Ammon's horn (tissue), 1 donor: ENCODE measurements around the gene SMAD6.

Source experiments
- DNase-seq: peaks from one replicate; pipeline ENCODE4 v3.0.0-alpha.2; 2016; ENCODE audit warnings: low spot score

The SMAD6 gene

DNA sequence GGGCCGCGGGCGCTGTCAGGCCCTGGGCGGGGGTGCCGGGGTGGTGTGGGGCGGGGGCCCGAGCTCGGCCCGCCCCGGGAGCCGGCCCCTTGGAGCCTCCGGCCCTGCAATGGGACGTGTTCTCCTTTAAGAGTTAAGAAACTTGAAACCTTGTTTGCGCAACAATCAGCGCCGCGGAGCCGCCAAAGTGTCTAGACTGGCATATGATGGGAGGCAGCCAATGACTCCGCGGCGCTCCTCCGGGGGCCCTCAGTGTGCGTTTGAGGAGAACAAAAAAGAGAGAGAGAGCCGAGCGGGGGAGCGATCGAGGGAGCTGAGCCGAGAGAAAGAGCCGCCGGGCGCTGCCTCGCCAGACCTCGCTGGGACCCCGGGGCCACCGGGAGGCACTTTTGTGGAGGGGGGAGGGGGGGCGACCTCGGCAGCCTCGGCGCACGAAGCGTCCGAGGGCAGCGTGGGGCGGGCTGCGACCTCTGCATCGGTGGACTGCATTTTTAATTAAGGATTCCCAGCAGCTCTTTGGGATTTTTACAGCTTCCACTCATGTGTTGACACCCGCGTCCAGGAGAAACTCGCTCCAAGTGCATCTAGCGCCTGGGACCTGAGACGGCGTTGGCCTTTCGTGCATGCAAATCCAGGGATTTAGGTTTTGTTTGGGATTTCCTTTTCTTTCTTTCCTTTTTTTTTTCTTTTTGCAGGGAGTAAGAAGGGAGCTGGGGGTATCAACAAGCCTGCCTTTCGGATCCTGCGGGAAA lies at the start of gene SMAD6:
TSS of gene SMAD6 (plus strand) at position 202 of the 752 bp plus-strand sequence. CDS start 1,023 bp downstream, outside the sequence.
- DNase-seq = peak; percentile 86

DNA sequence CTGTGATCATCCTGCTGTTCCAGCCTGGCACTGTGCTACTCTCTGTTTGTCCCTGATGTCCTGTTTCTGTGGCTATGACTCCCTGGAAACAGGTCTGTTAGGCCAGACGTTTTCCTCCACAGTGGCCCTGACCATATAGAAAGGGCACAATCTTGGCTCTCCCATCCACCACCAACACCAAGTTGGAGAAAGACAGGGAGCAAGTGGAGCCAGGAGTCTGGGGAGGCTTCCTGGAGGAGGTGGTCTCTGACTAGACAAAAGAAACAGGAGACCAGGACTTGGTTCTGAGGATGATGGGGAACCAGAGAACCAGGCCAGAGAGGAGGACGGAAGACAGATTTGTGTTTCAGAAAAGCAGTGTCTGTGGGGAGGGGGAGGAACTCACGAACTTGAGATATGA lies 49.2 kb upstream of the SMAD6 start:
- no peak for DNase-seq

DNA sequence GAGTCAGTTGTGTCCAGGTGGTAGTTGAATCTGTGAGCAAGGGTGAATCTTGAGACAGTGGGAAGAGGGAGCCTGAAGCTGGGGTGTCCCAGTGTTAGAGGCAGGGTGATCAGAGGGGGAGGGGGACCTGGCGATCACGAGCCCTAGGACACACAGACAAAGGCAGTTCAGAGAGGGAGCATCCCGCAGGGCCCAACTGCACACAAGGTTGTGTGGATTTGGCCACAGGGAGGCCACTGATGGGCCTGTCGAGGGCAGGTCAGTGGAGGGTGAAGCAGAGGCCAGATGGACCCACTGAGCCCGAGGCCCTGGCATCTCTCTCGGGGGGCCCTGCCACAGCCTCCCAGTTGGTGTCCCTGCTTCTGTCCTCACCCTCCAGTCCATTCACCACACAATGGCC lies 48.6 kb upstream of the SMAD6 start:
- no peak for DNase-seq

DNA sequence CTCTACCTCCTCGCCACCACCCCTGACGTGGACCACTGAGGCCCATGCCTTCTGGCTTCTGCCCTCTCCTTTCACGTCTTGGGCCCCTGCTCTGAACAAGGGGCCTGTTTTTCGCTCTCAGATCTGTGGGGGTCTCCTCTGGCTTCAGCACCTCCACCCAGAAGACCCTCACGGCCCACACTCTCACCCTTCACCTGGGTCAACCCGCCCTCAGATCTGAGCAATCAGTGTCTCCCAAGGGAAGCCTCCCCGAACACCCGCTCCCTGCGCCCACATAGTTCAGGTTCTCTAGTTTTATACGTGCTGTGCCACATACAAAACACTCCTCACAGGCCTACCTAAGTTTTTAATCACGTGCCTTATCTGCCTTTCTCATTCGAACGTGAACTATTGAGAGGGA lies 48.2 kb upstream of the SMAD6 start:
- DNase-seq = no peak

DNA sequence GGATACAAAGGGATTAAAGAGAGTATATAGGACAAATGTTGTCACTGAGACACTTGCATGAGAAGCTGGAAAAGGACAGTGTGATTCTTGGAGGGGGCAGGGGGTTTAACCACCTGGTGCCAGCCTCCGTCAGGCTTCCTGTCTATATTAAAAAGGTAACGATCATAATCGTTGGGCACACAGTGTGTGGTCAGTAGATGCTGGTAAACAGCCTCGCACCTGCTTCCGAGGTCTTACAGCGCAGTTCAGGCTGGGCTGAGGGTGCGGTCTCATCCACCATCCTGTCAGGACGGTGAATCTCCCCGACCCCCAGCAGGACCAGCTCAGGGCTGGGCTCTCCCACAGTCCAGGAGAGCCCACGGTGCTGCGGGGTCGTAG lies 47.7 kb upstream of the SMAD6 start:
- DNase-seq = no peak

DNA sequence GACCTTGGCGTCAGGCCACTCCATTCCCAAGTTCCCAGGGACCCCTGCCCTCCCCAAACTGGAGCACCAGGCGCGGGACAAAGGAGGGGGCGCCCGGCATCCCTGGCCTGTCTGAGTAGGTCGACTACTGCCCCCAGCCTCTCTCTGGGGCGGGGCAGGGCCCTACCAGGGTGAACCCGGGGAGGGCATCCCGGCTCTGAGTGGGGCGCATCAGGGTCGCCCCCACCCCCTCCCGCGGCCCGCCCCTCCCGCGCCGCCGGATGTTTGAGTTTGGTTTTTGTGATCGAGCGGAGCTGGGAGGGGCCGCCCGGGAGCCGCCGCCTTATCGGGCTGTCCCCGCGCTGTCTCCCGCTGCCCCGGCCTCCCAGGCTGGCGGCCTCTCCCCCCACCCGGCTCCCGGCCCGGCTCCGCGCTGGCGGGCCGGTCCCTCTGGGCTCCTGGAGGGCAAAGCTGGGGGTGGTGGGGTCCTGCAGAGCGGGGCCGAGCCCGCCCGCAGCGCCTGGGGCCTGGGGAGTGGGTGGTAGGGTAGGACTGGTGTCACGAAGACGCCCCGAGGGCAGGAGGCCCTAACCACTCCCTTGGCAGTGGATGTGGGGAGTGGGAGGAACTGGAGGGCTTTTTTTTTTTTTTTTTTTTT lies 47.2 kb upstream of the SMAD6 start:
- DNase-seq = no peak

DNA sequence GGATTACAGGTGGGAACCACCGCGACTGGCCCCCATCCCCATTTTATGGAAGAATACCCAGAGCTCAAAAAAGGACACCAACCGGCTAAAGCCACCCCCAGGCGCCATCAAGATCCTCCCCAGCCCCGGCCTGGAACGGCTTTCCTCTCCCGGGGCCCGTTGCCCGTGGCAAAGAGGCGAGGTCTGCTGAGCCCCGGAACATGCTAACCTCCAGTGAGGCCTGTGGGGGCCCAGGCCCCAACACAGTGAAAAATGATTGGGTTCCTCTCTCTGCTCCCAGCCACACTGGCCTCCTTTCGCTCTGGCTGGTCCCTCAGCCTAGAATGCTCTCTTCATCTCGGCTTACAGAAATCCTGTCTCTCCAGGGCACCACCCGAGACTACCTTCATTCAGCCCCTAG lies 46.5 kb upstream of the SMAD6 start:
- no peak for DNase-seq

DNA sequence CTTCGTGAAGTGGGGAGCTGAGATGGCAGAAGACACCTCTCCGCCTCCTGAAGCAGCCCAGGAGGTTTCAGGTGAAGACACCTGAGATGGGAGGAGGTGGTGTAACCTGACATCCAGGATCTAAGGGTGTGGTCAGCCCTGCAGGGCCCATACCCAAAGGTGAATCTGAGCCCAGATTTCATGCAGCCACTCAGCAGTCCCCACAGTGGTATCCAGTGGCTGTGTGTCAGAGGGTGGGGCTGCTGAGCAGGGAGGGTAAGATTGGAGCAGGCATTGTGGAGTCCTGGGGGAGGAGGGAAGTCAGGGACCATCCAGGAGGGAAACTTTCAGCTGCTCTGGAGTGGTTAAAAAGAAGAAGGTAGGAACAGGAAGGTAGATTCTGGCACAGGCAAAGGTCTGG lies 46.0 kb upstream of the SMAD6 start:
- no peak for DNase-seq

DNA sequence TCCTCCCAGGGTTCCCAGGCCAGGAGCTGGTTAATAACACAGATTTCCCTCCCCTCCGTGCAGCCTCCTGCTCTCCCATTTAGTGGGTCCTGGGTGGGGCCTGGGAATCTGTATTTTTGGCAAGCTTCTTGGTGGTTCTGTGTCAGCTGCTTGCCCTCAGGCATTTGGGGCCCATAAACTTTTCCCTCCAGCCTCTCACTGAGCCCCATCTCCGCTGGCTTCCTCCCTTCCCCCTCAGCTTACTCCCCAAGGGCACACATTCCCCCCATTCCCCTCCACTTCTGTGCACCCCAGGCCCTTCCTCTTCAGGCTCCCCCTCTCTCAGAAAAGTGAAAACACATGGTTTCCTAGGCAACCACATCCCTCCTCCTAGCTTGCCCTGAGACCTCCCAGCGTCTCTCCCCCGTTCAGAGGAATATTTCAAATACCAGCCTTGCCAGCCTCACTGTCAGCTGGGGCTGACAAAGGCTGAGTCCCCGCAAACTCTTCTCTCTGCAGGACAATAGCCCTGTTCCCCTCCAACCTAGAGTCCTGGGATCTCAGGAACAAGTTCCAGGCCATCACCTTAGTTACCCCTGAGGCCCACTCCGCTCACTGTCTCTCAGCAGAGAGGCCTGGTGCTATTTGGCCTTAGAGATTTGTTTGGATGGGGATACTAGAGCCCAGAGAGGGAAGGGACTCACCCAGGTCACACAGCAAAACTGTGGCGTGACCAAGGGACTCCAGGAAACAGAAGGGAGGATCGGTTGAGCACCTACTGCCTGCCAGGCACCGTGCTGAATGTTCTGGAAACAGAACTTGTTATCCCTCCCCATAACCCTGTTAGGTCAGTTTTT lies 44.6 kb upstream of the SMAD6 start:
- DNase-seq = no peak

DNA sequence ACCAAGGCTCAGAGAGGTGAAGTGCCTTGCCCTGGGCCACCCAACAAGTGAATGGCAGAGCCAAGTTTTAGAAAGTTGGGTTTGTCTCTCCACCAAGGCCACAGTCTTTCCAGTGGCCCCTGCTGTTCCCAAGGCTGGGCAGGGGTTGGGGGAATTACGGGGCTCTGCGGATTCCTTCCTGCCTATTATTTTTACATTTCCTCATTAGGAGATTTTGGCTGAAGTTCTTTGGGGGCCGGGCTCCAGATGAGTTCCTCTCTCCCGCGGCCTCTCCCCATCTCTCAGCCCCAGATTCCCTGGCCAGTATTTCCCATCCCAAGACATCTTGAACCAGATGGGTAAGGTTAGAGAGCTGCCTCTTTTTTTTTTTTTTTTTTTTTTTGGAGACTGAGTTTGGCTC lies 44.0 kb upstream of the SMAD6 start:
- DNase-seq = no peak

DNA sequence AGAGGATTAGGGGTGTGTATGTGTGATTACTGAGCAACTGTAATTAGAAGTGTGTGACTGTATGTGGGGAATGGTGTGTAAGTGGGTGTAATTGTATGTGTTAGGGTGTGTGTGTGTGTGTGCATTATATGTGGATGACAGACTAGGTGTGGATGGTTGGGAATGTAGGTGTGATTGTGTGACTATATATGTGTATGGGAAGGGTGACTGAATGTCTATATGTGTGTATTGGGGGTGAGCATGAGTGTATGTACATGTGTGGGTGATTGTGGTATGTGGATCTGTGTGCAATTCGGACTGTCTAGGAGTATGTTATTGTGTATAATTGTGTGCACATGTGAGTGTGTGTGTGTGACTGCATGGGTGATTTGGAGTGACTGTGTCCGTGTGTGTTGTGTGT lies 43.2 kb upstream of the SMAD6 start:
- DNase-seq = no peak

DNA sequence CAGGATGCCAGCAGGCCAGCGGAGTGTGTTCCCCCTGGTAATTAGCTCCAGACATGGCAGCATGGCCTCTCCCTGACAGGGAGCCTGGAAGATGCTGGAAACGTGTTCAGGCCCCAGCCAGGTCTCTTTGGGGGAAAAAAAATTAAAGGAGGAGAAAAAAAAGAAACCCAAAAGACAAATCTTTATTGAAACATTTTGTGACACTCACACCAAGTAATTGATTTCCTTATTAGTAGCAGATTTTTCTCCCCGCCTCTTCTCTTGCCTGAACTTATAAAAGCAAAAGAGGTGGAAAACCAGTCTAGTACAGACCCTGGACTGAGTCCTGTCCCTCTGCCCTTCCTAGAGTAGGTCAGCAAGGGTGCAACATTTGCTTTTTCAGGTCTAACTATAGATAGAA lies 42.7 kb upstream of the SMAD6 start:
- DNase-seq = no peak

DNA sequence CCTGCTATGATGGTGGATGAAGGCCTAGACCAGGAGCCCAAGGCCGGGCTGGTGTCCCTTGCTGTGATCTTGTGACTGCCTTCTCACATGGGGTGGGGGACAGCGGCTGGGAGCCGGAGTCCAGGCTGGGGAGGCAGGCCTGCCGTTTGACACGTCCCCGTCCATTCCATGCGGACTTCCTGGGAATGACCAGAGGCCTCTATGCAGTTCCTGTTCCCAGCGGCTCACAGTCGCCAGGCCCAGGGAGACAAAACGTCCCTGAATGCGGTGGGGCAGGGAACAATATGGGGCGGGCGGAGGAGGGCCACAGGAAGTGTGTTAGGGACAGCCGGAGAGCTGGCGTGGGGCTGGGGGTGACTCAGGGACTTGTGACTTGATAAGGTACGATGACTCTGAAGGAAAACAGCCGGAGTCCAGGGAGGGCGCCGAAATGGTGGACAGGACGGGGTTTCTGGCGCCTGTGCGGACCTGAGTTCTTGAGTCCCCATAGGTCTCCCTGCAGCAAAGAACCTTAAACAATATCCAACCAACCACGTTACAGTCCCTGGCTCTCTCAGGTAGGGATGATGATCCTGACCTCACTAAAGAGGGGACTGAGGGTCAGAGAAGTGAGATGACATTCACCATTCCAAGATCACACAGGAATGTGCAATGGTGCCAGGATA lies 40.5 kb upstream of the SMAD6 start:
- DNase-seq = no peak

DNA sequence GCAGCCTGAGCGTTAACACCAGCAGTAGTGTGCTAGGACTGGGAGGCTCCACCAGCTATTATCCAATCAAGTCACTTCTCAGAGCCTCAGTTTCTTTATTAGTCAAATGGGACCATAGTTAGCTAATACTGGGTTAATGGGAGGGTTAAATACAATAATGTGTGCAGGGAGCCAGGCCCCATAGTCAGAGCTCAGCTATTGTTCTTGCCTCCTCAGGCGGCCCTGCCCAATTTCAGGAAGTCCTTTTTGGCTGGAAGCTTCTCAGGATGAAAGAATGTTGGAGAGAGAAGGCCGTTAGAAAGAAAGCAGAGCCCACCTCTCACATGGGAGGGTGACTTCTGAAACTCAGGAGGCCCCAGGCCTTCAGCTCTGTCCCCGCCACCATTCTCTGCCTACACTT lies 39.5 kb upstream of the SMAD6 start:
- no peak for DNase-seq

DNA sequence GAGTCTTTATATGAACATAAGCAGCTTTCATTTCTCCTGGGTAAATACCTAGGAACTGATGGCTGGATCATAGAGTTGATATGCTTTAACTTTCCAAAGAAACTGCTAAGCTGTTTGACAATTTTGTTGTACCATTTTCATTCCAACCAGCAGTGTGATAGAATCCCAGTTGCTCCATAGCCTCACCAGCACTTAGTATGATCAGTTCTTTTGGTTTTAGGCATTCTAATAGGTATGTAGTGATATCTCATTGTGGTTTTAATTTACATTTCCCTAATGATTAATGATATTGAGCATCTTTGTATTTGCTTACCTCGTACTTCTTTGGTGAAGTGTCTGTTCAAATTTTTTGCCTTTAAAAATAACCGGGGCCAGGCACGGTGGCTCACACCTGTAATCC lies 38.4 kb upstream of the SMAD6 start:
- DNase-seq = no peak

DNA sequence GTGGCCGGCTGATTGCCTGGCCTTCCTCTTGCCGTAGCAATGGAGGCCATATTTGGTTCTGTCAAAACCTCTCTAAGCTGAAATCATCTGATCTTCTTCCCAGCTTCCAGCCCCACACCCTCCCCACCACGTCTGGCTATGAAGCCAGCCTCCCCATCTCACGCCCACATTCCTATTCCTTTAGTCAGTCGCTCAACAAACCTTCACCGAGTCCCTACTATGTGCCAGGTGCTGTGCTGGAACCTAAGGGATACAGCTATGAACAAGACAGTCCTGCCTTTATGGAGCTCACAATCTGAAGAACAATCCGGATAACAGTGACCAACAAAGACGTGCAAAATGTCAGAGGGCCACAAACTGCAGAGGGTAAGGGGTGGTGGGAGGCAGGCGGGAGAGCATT lies 31.9 kb upstream of the SMAD6 start:
- DNase-seq = no peak

DNA sequence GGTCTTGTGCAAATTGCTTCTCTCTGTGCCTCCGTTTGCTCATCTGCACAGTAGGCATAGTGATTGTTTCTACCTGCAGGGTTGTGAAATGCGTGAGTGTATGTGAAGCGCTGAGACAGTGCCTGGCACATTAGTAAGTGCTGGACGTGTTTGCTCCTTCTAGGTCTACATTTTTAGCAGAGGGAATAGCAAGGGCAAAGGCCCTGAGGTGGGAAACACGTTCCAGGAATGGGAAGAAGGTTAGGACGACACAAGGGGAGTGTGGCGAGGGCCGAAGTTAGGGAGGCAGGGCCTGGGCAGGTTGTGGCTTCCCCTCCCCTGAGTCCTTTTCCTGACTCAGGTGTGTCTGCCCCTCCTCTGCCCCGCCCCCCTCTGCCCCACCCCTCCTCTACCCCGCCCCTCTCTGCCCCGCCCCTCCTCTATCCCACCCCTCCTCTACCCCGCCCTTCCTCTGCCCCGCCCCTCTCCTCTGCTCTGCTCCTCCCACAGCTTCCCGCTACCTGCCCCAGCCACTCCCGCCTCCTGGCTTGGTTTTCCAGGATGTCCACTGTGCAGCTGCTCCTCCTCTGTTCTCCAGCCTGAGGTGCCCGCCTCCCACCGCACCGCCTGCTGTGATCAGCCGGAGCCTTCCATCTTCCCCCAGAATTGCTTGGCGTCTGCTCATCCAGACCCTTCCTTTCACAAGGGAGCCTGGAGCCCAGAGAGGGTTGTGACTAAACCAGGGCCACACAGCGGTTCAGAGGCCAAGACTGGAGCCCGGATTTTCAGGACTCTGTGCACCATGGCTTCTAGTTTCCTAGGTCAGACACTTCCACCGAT lies 31.1 kb upstream of the SMAD6 start:
- DNase-seq = no peak

DNA sequence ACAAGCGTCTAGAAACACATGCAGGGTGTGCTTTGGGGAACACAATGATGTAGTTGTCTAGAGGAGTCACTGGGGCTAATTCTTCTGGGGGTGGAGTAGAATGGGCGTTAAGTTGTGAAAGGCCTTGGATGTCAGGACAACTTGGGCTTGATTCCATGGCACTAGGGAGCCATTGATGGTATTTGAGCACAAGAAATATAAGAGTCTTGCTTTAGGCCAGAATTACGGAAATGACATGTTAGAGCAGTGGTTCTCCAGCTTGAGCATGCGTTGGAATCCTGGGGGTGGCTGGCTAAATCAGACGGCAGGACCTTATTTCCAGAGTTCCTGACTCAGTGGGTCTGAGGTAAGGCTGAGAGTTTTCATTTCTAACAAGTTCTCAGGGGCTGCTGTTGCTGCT lies 29.2 kb upstream of the SMAD6 start:
- DNase-seq = no peak

DNA sequence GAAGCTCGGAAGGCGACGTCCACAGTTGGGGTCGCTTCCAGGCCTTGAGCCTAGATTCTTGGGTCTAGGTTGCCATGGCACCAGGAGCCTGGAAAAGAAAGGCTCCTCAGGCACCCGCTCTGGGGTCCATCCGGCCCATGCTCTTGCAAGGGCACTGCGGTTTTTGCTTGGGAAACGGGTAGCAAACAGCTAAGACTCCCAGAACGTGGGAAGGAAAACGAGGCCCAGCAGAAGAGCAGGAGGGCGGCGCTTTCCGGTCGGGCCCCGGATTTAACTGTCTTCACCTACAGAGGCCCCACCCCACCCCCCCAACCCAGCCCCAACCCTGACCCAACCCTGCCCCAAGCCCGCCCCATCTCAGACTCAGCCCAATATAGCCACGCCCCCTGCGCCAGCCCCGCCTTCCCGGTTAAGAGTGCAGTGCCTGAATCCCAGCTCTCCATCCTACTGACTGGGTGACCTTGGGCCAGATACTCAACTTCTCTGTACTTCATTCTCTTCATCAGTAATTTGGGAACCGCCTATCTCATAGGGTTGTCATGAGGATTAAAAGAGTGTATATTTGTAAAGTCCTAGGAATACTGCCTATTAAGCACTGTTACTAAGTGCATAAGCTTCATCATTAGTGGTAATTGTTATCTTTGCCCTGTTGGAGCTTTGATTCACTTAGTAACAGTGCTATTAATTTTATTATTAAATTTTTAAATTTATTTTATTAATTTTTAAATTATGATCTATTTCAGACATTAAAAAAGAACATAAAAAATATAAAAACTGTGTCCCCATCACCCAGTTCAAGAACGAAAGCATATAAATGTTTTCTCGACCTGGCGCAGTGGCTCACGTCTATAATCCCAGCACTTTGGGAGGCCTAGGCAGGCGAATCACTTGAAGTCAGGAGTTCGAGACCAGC lies 28.4 kb upstream of the SMAD6 start:
- no peak for DNase-seq

DNA sequence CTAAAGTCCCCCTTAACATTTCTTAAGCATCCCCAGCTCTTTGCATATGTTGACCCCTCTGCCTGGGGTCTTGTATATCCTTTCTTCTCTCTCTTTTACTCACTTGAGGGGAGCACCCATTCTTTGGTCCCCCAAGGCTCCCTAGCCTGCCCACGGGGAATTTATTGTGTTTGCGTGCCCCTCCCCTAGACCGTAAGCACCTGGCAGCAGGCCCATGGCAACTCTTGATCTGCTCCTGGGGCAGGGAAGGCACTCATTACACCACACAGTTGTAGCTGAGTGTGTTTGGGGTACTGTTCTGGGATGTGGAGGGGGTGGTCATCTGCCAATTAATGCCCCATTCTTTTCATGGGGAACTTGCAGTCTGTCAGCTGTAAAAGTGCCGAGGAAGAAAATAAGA lies 27.3 kb upstream of the SMAD6 start:
- DNase-seq = no peak

DNA sequence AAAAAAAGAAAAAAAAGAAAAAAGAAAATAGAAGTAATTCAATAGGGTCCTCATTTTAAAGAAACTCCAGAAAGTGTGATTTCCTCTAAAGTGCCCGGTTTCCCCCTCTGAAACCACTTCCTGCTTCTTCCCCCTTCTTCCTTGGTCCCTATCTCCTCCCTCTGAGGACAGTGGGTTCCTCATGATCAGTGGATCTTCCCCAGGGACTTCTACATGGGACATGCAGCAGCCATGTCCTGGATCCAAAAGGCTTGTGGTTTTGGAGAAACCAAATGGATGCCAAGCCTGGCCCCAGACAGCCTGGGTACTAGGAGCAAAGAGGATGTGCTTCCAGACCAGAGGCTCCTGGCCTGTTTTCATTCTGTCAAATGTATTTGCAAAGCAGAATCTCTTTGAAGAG lies 26.6 kb upstream of the SMAD6 start:
- DNase-seq = peak; percentile 18
